Fibroblast of lung (primary cell): ENCODE results near the gene VPS35L. TPM values are rescaled to one million over a fixed set of nuclear protein-coding genes. Genes with fewer than 3 reads are reported as not detected.

Experiments used
- DNase-seq, 2 donors: peaks; one replicate each; pipeline versions ENCODE4 v3.0.0 to v3.0.0-alpha.2; 2010; ENCODE audit warnings: low read depth in 2 of 2
- H2AFZ ChIP-seq: 2 replicates; pipeline ENCODE4 v1.5.1; 2012; ENCODE audit warnings: low read length, control low read depth, inconsistent platforms
- H3K27ac ChIP-seq: 2 replicates; pipeline ENCODE4 v1.5.1; 2011; ENCODE audit warnings: low read length, control low read depth; ENCODE audit not compliant: insufficient read depth
- H3K27me3 ChIP-seq: 2 replicates; pipeline ENCODE4 v1.5.1; 2011; ENCODE audit warnings: mild to moderate bottlenecking, low read length; ENCODE audit not compliant: control insufficient read depth, insufficient read depth
- H3K36me3 ChIP-seq: 2 replicates; pipeline ENCODE4 v1.5.1; 2011; ENCODE audit warnings: low read length; ENCODE audit not compliant: control insufficient read depth, insufficient read depth
- H3K4me1 ChIP-seq: 2 replicates; pipeline ENCODE4 v1.5.1; 2011; ENCODE audit warnings: low read length; ENCODE audit not compliant: control insufficient read depth, insufficient read depth; ENCODE audit errors: extremely low read depth
- H3K4me2 ChIP-seq: 2 replicates; pipeline ENCODE4 v1.5.1; 2011; ENCODE audit warnings: low read length, control low read depth; ENCODE audit not compliant: insufficient read depth; ENCODE audit errors: extremely low read depth
- H3K4me3 ChIP-seq, 4 experiments: fragments of 200-600 bp in 1 of 4; sonication (generic) in 1 of 4; replicated peaks in 1 of 4; 2 replicates each; pipeline ENCODE4 v1.5.1; 2011 to 2016; ENCODE audit warnings: low read length in 4 of 4, low read depth in 3 of 4, mild to moderate bottlenecking in 3 of 4, control low read depth in 2 of 4, inconsistent platforms in 1 of 4, mixed read lengths in 1 of 4; ENCODE audit not compliant: insufficient read depth in 1 of 4; ENCODE audit errors: control extremely low read depth in 1 of 4
- H3K79me2 ChIP-seq: 2 replicates; pipeline ENCODE4 v1.5.1; 2012; ENCODE audit warnings: mild to moderate bottlenecking, low read length, inconsistent platforms; ENCODE audit not compliant: control insufficient read depth, insufficient read depth
- H3K9ac ChIP-seq: 2 replicates; pipeline ENCODE4 v1.5.1; 2011; ENCODE audit warnings: mild to moderate bottlenecking, low read length, control low read depth; ENCODE audit not compliant: insufficient read depth
- H3K9me3 ChIP-seq: 2 replicates; pipeline ENCODE4 v1.5.1; 2012; ENCODE audit warnings: low read depth, low read length; ENCODE audit not compliant: control insufficient read depth, insufficient read depth
- H4K20me1 ChIP-seq: 2 replicates; pipeline ENCODE4 v1.5.1; 2011; ENCODE audit warnings: low read length; ENCODE audit not compliant: control insufficient read depth, insufficient read depth; ENCODE audit errors: extremely low read depth
- CTCF ChIP-seq, 2 donors: IDR thresholded peaks in 1 of 2; conservative IDR thresholded peaks in 1 of 2; 1 replicate in 1 of 2; 2 replicates in 1 of 2; pipeline ENCODE4 v1.5.1; 2011 to 2012; ENCODE audit warnings: low read length in 2 of 2, control low read depth in 1 of 2, inconsistent platforms in 1 of 2, low read depth in 1 of 2, mild to moderate bottlenecking in 1 of 2
- EZH2 ChIP-seq: IDR thresholded peaks from 2 replicates; pipeline ENCODE4 v1.5.1; 2012; ENCODE audit warnings: low read length, control low read depth, mild to moderate bottlenecking; ENCODE audit errors: missing control alignments
- polyA plus RNA-seq, 2 donors: library from polyadenylated mRNA; depleted of rRNA in 1 of 2; stranded (reverse) in 1 of 2; unstranded in 1 of 2; fragments of >200 nt; gene quantifications; 2 replicates each; pipeline ENCODE4 v1.2.1, GENCODE V29; 2011 to 2012; ENCODE audit warnings: missing spikeins in 1 of 2
- total RNA-seq: library from RNA; depleted of rRNA; stranded (reverse); fragments of >200 nt; gene quantifications from 2 replicates; pipeline ENCODE4 v1.2.1, GENCODE V29; 2014

VPS35L gene
- total and polyA plus RNA-seq, 2 donors (not counting 1 experiment from before 2014, with no cell fraction given) = 46.7 to 54.7 TPM

GRCh38 chr16:19711643-19712042 lies 156.1 kb downstream of the VPS35L start:
- peaks cover 19% of the 10 kb centered on the region for H3K36me3 ChIP-seq
- TF ChIP-seq EZH2 (no peak), CTCF (conservative IDR thresholded peaks at IDR 0.05 in 1 of 2, IDR thresholded peaks at IDR 0.05 in 1 of 2; ENCODE audit: low read depth in 1 of 2, low read length in 2 of 2) (no peak)
- H4K20me1 ChIP-seq = no peaks in the 10 kb centered on the region
- DNase-seq = no peak
- no peak overlapping the region for H2AFZ ChIP-seq
- no peak overlapping the region for H3K4me3 ChIP-seq
- no peak overlapping the region for H3K9ac ChIP-seq
- no peak overlapping the region for H3K4me2 ChIP-seq
- H3K79me2 ChIP-seq = peaks cover 19% of the 10 kb centered on the region
- H3K4me1 ChIP-seq = no peaks in the 10 kb centered on the region
- no peak overlapping the region for H3K27ac ChIP-seq
- no peaks in the 10 kb centered on the region for H3K27me3 ChIP-seq
- no peaks in the 10 kb centered on the region for H3K9me3 ChIP-seq

GRCh38 chr16:19712418-19713058 lies 157.0 kb downstream of the VPS35L start:
- Histone ChIP-seq H3K9me3 (no peaks in the 10 kb centered on the region), H3K79me2 (peaks cover 26% of the 10 kb centered on the region), H3K4me3 (no peak overlapping the region), H4K20me1 (no peaks in the 10 kb centered on the region), H3K27ac (no peak overlapping the region), H3K9ac (no peak overlapping the region), H3K4me1 (no peaks in the 10 kb centered on the region), H3K4me2 (no peak overlapping the region), H3K27me3 (no peaks in the 10 kb centered on the region), H2AFZ (no peak overlapping the region), H3K36me3 (peaks cover 17% of the 10 kb centered on the region)
- TF ChIP-seq CTCF (conservative IDR thresholded peaks at IDR 0.05 in 1 of 2, IDR thresholded peaks at IDR 0.05 in 1 of 2; ENCODE audit: low read depth in 1 of 2, low read length in 2 of 2) (no peak), EZH2 (no peak)
- DNase-seq = no peak

- Histone ChIP-seq H3K27ac (no peak overlapping the region), H3K4me3 (no peak overlapping the region), H3K79me2 (peaks cover 27% of the 10 kb centered on the region), H3K4me2 (no peak overlapping the region), H3K27me3 (no peaks in the 10 kb centered on the region), H4K20me1 (no peaks in the 10 kb centered on the region), H3K9ac (no peak overlapping the region), H2AFZ (no peak overlapping the region), H3K36me3 (peaks cover 17% of the 10 kb centered on the region), H3K9me3 (no peaks in the 10 kb centered on the region), H3K4me1 (no peaks in the 10 kb centered on the region)
- TF ChIP-seq EZH2 (no peak), CTCF (conservative IDR thresholded peaks at IDR 0.05 in 1 of 2, IDR thresholded peaks at IDR 0.05 in 1 of 2; ENCODE audit: low read depth in 1 of 2, low read length in 2 of 2) (no peak)
- no peak for DNase-seq
Measured at GRCh38 chr16:19713697-19714096, 158.2 kb downstream of the VPS35L start.
